IMR-90 (cell line): ENCODE measurements around the gene ELOB.

Experiments used
- CEBPB ChIP-seq: IDR thresholded peaks from 2 replicates; pipeline ENCODE4 v1.6.1; 2012; ENCODE audit warnings: low read depth, low read length, improper control_type of control experiment
- CHD1 ChIP-seq: IDR thresholded peaks from 2 replicates; pipeline ENCODE4 v1.6.1; 2012; ENCODE audit warnings: low read depth, low read length, improper control_type of control experiment
- FOS ChIP-seq: fragments of 150-350 bp; IDR thresholded peaks from 2 replicates; pipeline ENCODE4 v1.6.1; 2016; ENCODE audit warnings: low read depth, low read length
- MAFK ChIP-seq: IDR thresholded peaks from 2 replicates; pipeline ENCODE4 v1.6.1; 2012; ENCODE audit warnings: low read depth, low read length, improper control_type of control experiment
- MXI1 ChIP-seq: IDR thresholded peaks from 2 replicates; pipeline ENCODE4 v1.6.1; 2012; ENCODE audit warnings: low read depth, mild to moderate bottlenecking, low read length, moderate library complexity, borderline replicate concordance
- NFE2L2 ChIP-seq: fragments of 150-350 bp; IDR thresholded peaks from 2 replicates; pipeline ENCODE4 v1.6.1; 2016; ENCODE audit warnings: low read depth, mild to moderate bottlenecking, low read length
- POLR2A ChIP-seq: IDR thresholded peaks from 2 replicates; pipeline ENCODE4 v1.6.1; 2012; ENCODE audit warnings: mild to moderate bottlenecking, low read depth, low read length
- RAD21 ChIP-seq: IDR thresholded peaks from 2 replicates; pipeline ENCODE4 v1.6.1; 2012; ENCODE audit warnings: low read length, improper control_type of control experiment
- RCOR1 ChIP-seq: IDR thresholded peaks from 2 replicates; pipeline ENCODE4 v1.6.1; 2012; ENCODE audit warnings: mild to moderate bottlenecking, low read length, improper control_type of control experiment; ENCODE audit not compliant: insufficient replicate concordance
- RFX5 ChIP-seq: IDR thresholded peaks from 2 replicates; pipeline ENCODE4 v1.8.0; 2012; ENCODE audit warnings: low read depth, mild to moderate bottlenecking, low read length, moderate library complexity
- SMC3 ChIP-seq: fragments of 150-350 bp; IDR thresholded peaks from 2 replicates; pipeline ENCODE4 v1.6.1; 2016; ENCODE audit warnings: low read depth, mild to moderate bottlenecking, antibody characterized with exemption, low read length, moderate library complexity
- TF ChIP-seq, protein P1 (sequence below): conservative IDR thresholded peaks from 2 replicates; pipeline ENCODE4 v1.5.1; 2012; ENCODE audit warnings: mild to moderate bottlenecking, low read depth, low read length, improper control_type of control experiment
- TF ChIP-seq, protein P2 (sequence below): fragments of 150-350 bp; IDR thresholded peaks from 2 replicates; pipeline ENCODE4 v1.6.1; 2016; ENCODE audit warnings: low read depth, mild to moderate bottlenecking, low read length, moderate library complexity, borderline replicate concordance
- TF ChIP-seq, protein P3 (sequence below): fragments of 150-350 bp; IDR thresholded peaks from 2 replicates; pipeline ENCODE4 v1.6.1; 2017; ENCODE audit warnings: mild to moderate bottlenecking, antibody characterized with exemption, low read length, low read depth

DNA sequence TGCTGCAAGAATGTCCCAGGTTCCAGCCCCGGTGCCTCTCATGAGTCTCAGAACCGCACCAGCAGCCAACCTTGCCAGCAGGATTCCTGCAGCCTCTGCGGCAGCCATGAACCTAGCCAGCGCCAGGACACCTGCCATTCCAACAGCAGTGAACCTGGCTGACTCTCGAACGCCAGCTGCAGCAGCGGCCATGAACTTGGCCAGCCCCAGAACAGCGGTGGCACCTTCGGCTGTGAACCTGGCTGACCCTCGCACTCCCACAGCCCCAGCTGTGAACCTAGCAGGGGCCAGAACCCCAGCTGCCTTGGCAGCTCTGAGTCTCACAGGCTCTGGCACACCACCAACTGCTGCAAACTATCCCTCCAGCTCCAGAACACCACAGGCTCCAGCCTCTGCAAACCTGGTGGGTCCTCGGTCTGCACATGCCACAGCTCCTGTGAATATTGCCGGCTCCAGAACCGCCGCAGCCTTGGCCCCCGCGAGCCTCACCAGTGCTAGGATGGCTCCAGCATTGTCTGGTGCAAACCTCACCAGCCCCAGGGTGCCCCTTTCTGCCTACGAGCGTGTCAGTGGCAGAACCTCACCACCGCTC is 9.8 kb downstream of the ELOB start:
- TF ChIP-seq SMC3, result no peak
- no peak for TF ChIP-seq RAD21
- TF ChIP-seq, protein P1, sequence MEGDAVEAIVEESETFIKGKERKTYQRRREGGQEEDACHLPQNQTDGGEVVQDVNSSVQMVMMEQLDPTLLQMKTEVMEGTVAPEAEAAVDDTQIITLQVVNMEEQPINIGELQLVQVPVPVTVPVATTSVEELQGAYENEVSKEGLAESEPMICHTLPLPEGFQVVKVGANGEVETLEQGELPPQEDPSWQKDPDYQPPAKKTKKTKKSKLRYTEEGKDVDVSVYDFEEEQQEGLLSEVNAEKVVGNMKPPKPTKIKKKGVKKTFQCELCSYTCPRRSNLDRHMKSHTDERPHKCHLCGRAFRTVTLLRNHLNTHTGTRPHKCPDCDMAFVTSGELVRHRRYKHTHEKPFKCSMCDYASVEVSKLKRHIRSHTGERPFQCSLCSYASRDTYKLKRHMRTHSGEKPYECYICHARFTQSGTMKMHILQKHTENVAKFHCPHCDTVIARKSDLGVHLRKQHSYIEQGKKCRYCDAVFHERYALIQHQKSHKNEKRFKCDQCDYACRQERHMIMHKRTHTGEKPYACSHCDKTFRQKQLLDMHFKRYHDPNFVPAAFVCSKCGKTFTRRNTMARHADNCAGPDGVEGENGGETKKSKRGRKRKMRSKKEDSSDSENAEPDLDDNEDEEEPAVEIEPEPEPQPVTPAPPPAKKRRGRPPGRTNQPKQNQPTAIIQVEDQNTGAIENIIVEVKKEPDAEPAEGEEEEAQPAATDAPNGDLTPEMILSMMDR, result no peak
- TF ChIP-seq CHD1, result no peak
- no peak for TF ChIP-seq RCOR1
- no peak for TF ChIP-seq CEBPB
- TF ChIP-seq FOS, result no peak
- TF ChIP-seq RFX5, result no peak
- TF ChIP-seq, protein P2, sequence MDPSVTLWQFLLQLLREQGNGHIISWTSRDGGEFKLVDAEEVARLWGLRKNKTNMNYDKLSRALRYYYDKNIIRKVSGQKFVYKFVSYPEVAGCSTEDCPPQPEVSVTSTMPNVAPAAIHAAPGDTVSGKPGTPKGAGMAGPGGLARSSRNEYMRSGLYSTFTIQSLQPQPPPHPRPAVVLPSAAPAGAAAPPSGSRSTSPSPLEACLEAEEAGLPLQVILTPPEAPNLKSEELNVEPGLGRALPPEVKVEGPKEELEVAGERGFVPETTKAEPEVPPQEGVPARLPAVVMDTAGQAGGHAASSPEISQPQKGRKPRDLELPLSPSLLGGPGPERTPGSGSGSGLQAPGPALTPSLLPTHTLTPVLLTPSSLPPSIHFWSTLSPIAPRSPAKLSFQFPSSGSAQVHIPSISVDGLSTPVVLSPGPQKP, result no peak
- no peak for TF ChIP-seq MXI1
- TF ChIP-seq POLR2A, result no peak
- TF ChIP-seq MAFK, result no peak
- TF ChIP-seq, protein P3, sequence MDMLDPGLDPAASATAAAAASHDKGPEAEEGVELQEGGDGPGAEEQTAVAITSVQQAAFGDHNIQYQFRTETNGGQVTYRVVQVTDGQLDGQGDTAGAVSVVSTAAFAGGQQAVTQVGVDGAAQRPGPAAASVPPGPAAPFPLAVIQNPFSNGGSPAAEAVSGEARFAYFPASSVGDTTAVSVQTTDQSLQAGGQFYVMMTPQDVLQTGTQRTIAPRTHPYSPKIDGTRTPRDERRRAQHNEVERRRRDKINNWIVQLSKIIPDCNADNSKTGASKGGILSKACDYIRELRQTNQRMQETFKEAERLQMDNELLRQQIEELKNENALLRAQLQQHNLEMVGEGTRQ, result no peak
- no peak for TF ChIP-seq NFE2L2
